Fibroblast of lung (primary cell): ENCODE results near the gene MOXD1.

Experiments used
- CTCF ChIP-seq, 2 donors: IDR thresholded peaks in 1 of 2; conservative IDR thresholded peaks in 1 of 2; 1 replicate in 1 of 2; 2 replicates in 1 of 2; pipeline ENCODE4 v1.5.1; 2011 to 2012; ENCODE audit warnings: low read length in 2 of 2, control low read depth in 1 of 2, inconsistent platforms in 1 of 2, low read depth in 1 of 2, mild to moderate bottlenecking in 1 of 2
- EZH2 ChIP-seq: IDR thresholded peaks from 2 replicates; pipeline ENCODE4 v1.5.1; 2012; ENCODE audit warnings: low read length, control low read depth, mild to moderate bottlenecking; ENCODE audit errors: missing control alignments

- TF ChIP-seq CTCF (conservative IDR thresholded peaks at IDR 0.05 in 1 of 2, IDR thresholded peaks at IDR 0.05 in 1 of 2; ENCODE audit: low read depth in 1 of 2, low read length in 2 of 2): no peak
- TF ChIP-seq EZH2: no peak
Measured at GRCh38 chr6:132275066-132275970, 126.0 kb downstream of the MOXD1 start.
